Activated naive CD4-positive, alpha-beta T cell treated with anti-CD3 and anti-CD28 coated beads for 36 hours (primary cell): ENCODE measurements around the gene REXO2. TPM values are rescaled to one million over a fixed set of nuclear protein-coding genes. Genes with fewer than 3 reads are reported as not detected.

Experiments
- CTCF ChIA-PET: fragments of 350-600 bp; sonication (Branson Sonifier 250); formaldehyde crosslinking; loops from one replicate; lab custom pipeline; 2021; ENCODE audit warnings: antibody characterized with exemption; lab: Charles Lee
- DNase-seq: peaks from one replicate; pipeline ENCODE4 v3.0.0-alpha.2; 2020
- H3K27ac Mint-ChIP-seq: one replicate; pipeline ENCODE4 v1.8.0; 2021; ENCODE audit warnings: mild to moderate bottlenecking, mixed read lengths
- H3K27me3 Mint-ChIP-seq: one replicate; pipeline ENCODE4 v1.8.0; 2021; ENCODE audit warnings: low read depth, mixed read lengths
- H3K36me3 Mint-ChIP-seq: one replicate; pipeline ENCODE4 v1.8.0; 2021; ENCODE audit warnings: low read depth, mixed read lengths
- H3K4me1 Mint-ChIP-seq: one replicate; pipeline ENCODE4 v1.8.0; 2021; ENCODE audit warnings: low read depth, mixed read lengths
- H3K4me3 Mint-ChIP-seq: one replicate; pipeline ENCODE4 v1.8.0; 2021; ENCODE audit warnings: mild to moderate bottlenecking, moderate library complexity, mixed read lengths
- H3K9me3 Mint-ChIP-seq: one replicate; pipeline ENCODE4 v1.8.0; 2021; ENCODE audit warnings: mixed read lengths
- intact Hi-C: fragments of 100-400 bp; cut with micrococcal nuclease; formaldehyde crosslinking; loops from one replicate; pipeline ENCODE4 v1.15.1; 2023
- total RNA-seq, 2 experiments: library from RNA; stranded (reverse); gene quantifications; one replicate each; pipeline ENCODE4 v1.2.3, GENCODE V29; 2021

REXO2 gene
- total RNA-seq, 2 experiments from 2014 or later = 51.1 to 51.4 TPM

DNA sequence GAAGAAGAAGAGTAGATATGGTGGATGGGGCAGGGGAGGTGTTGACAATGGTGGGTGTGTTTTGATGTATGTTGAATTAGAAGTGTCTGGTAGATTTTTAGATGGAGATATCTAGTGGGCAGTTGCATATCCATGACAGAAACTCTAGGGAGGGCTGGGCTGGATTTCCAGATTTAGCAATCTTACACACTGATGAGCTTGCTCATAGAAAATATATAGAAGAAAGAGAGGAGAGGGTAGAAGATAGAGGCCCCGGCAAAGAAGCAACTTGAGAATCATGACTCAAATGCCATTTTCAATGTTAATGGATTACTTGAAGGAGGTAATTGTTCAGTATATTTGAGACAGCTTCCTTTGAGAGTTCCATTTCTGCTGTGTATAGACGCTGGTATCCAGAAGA is 8.2 kb downstream of the REXO2 start:
- DNase-seq = no peak
- H3K9me3 Mint-ChIP-seq = no peaks in the 10 kb centered on the region
- H3K27ac Mint-ChIP-seq = no peak overlapping the region
- H3K4me3 Mint-ChIP-seq = no peak overlapping the region
- H3K36me3 Mint-ChIP-seq = peaks cover 30% of the 10 kb centered on the region
- intact Hi-C loops = loop anchor here (10.0 kb wide), 2 partner anchors 57 to 393 kb away; partner anchors contain the start of gene ZBTB16
- CTCF ChIA-PET = no interaction called here
- H3K4me1 Mint-ChIP-seq = no peaks in the 10 kb centered on the region
- no peaks in the 10 kb centered on the region for H3K27me3 Mint-ChIP-seq

DNA sequence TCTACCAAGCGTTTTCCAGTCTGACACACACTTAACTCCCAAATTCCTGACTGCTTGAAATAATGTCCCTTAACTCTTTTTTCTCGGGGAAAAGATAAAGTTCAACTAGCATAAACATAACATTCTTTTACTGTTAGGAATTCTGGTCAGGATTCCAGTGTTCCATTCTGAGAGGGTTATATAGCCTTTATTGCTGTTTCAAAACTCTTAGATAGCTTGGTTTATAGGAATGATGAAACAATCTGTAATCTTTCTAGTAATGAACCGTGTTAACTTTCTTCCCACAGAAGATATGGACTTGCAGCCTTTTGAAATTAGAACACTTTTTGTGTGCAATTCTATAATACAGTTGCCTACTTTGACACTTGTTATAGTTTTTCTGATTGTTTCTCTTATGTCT is 8.6 kb downstream of the REXO2 start:
- Mint-ChIP-seq H3K27ac (no peak overlapping the region), H3K36me3 (peaks cover 30% of the 10 kb centered on the region), H3K4me1 (no peaks in the 10 kb centered on the region), H3K27me3 (no peaks in the 10 kb centered on the region), H3K9me3 (no peaks in the 10 kb centered on the region), H3K4me3 (no peak overlapping the region)
- CTCF ChIA-PET = no interaction called here
- intact Hi-C loops = loop anchor here (10.0 kb wide), 2 partner anchors 57 to 393 kb away; partner anchors contain the start of gene ZBTB16
- DNase-seq = no peak

DNA sequence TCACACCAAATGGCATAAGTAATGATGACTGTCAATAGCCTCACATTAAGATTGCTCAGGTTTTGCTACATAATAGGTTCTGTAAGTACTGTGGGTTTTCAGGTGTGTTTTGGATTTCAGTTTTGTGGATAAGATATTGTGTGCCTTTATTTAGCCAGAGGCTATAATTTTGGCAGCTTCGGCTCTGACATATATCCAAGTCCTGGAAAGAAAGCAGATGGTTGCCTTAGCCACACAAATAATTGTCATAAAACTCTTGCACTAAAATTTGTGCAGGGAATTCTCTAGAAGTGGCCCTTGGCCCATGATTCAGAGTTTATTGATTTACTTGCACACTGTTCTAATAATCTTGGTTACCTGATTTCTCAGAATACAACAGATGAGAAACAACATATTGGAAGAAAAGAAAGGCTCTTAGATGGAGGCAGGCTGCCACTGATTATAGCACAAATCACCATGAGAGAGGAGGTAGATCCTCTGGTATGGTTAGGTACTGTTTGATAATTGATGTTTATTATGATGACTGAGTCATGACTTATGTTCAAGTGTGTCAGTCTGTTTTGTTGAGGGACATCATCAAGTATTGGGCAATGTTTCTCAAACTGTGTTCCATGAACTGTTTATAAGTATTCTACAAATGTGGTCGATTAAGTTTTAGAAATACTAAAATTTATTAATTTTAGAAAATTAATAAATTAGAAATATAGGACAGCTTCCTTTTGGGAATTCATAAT is 9.6 kb downstream of the REXO2 start:
- Mint-ChIP-seq H3K27me3 (no peaks in the 10 kb centered on the region), H3K9me3 (no peaks in the 10 kb centered on the region), H3K4me3 (no peak overlapping the region), H3K36me3 (peaks cover 29% of the 10 kb centered on the region), H3K4me1 (no peaks in the 10 kb centered on the region), H3K27ac (no peak overlapping the region)
- intact Hi-C loops = loop anchor here (10.0 kb wide), 2 partner anchors 56 to 394 kb away; partner anchors contain the start of gene ZBTB16
- no peak for DNase-seq
- CTCF ChIA-PET = no interaction called here

DNA sequence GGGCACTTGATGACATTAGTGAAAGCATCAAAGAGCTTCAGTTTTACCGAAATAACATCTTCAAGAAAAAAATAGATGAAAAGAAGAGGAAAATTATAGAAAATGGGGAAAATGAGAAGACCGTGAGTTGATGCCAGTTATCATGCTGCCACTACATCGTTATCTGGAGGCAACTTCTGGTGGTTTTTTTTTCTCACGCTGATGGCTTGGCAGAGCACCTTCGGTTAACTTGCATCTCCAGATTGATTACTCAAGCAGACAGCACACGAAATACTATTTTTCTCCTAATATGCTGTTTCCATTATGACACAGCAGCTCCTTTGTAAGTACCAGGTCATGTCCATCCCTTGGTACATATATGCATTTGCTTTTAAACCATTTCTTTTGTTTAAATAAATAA is 10.6 kb downstream of the REXO2 start:
- CTCF ChIA-PET = no interaction called here
- H3K4me1 Mint-ChIP-seq = no peaks in the 10 kb centered on the region
- no peaks in the 10 kb centered on the region for H3K27me3 Mint-ChIP-seq
- H3K4me3 Mint-ChIP-seq = no peak overlapping the region
- no peak overlapping the region for H3K27ac Mint-ChIP-seq
- peaks cover 22% of the 10 kb centered on the region for H3K36me3 Mint-ChIP-seq
- DNase-seq = no peak
- intact Hi-C loops = loop anchor here (10.0 kb wide), 2 partner anchors 55 to 395 kb away; partner anchors contain the start of gene ZBTB16
- H3K9me3 Mint-ChIP-seq = no peaks in the 10 kb centered on the region

DNA sequence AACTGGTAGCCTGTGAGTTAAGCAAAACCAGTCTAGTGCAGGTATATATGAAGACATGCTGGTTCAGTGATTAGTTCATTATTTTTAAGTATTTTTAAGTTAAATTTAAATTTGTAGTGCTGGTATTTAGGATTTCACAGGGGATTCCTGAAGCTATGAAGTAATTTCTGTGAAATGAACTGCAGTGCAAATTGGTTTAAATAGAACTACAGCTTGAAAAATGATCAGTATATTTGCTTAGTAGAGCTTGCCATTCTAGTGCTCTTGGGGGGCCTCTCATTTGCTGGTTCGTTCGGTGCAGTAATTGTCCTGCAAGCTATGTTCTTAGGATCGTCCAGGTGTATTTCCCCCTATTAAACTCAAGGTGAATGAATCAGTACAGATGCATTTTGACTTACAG is 13.1 kb downstream of the REXO2 start:
- Mint-ChIP-seq H3K4me1 (peaks cover 2% of the 10 kb centered on the region), H3K4me3 (no peak overlapping the region), H3K9me3 (no peaks in the 10 kb centered on the region), H3K27ac (no peak overlapping the region), H3K36me3 (peaks cover 12% of the 10 kb centered on the region), H3K27me3 (no peaks in the 10 kb centered on the region)
- CTCF ChIA-PET = no interaction called here
- no peak for DNase-seq
- intact Hi-C loops = no loop called here

DNA sequence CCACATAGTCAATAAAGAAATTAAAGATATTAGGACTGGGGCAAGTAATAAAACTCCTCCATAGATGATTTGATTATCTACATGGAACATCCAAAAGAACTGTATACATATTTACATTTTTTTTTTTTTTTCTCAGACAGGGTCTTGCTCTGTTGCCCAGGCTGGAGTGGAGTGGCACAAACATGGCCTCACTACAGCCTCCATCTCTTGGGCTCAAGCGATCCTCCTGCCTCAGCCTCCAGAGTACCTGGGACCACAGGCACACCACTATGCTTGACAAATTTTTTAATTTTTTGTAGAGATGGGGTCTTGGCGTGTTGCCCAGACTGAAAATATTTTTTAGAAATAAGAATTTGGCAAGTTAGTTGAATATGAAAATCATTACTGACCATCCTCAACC is 24.7 kb downstream of the REXO2 start:
- no peaks in the 10 kb centered on the region for H3K27me3 Mint-ChIP-seq
- no peak overlapping the region for H3K4me3 Mint-ChIP-seq
- CTCF ChIA-PET = no interaction called here
- no peaks in the 10 kb centered on the region for H3K4me1 Mint-ChIP-seq
- no peak overlapping the region for H3K27ac Mint-ChIP-seq
- DNase-seq = no peak
- H3K9me3 Mint-ChIP-seq = peaks cover 5% of the 10 kb centered on the region
- intact Hi-C loops = no loop called here
- peaks cover 10% of the 10 kb centered on the region for H3K36me3 Mint-ChIP-seq

DNA sequence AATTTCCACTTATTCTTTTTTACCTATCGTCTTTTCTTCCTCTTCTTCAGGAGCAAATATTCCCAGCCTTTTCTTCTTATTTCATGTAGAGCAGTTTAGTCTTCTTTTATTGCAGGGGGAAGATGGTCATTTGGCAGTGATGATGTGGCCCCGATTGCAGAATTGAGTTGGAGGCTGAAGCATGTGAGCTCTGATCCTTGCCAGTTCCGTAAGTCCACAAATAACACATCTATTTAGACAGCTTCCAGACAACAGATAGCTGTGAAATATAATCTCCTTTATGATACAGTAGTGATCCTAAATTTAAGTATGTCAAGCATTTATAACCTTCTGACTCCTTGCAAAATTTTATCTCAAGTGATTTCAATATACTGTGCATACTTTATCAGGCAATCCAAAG is 27.5 kb downstream of the REXO2 start:
- Mint-ChIP-seq H3K27me3 (no peaks in the 10 kb centered on the region), H3K9me3 (peaks cover 5% of the 10 kb centered on the region), H3K4me1 (no peaks in the 10 kb centered on the region), H3K27ac (no peak overlapping the region), H3K4me3 (no peak overlapping the region), H3K36me3 (peaks cover 4% of the 10 kb centered on the region)
- DNase-seq = no peak
- intact Hi-C loops = no loop called here
- CTCF ChIA-PET = interaction anchor here (1.6 kb wide), 1 partner anchor 126 kb away, joined by 4 read pairs; no protein-coding TSS in a partner anchor

DNA sequence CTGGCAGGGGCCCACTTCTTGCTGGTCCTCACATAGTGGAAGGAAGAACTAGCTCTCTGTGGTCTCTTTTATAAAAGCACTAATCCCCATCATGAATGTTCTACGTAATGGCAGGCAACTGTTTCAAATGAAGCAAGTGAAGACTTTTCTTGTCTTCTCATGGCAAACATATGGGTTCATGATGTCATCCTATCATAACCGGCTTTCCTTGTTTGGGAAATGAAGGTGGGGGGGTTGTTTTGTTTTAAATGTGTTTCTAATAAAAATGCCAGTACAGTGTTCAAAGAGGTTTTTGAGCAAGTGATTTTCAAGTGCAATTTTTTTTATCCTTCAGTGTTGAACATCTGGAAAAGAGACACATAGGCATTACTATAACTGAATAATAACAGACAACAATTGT is 33.4 kb downstream of the REXO2 start:
- intact Hi-C loops = no loop called here
- Mint-ChIP-seq H3K4me1 (no peaks in the 10 kb centered on the region), H3K27me3 (peaks cover 5% of the 10 kb centered on the region), H3K9me3 (no peaks in the 10 kb centered on the region), H3K36me3 (peaks cover 3% of the 10 kb centered on the region), H3K27ac (no peak overlapping the region), H3K4me3 (no peak overlapping the region)
- CTCF ChIA-PET = no interaction called here
- DNase-seq = no peak

DNA sequence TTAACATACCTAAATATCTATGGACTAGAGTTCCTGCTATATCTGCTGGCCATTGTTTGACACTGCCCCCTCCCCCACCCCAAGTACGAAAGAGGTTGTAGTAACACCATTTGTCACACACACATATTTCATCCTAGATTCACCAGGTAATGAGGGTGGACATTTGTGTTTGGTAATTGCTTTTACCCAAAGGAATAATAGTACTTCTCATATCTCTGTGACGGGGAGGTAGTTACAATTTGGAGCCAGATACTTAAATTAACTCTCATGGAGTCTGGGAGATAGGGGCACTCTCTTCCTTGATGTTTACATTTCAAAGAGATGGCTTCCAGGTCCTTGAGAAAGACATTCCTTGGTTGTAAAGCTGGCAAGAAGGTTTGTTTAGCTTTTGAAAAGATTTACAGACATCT is 38.7 kb downstream of the REXO2 start:
- no peak overlapping the region for H3K27ac Mint-ChIP-seq
- H3K4me3 Mint-ChIP-seq = no peak overlapping the region
- intact Hi-C loops = no loop called here
- H3K36me3 Mint-ChIP-seq = no peaks in the 10 kb centered on the region
- no peaks in the 10 kb centered on the region for H3K9me3 Mint-ChIP-seq
- no peaks in the 10 kb centered on the region for H3K4me1 Mint-ChIP-seq
- no peak for DNase-seq
- CTCF ChIA-PET = no interaction called here
- H3K27me3 Mint-ChIP-seq = peaks cover 5% of the 10 kb centered on the region

DNA sequence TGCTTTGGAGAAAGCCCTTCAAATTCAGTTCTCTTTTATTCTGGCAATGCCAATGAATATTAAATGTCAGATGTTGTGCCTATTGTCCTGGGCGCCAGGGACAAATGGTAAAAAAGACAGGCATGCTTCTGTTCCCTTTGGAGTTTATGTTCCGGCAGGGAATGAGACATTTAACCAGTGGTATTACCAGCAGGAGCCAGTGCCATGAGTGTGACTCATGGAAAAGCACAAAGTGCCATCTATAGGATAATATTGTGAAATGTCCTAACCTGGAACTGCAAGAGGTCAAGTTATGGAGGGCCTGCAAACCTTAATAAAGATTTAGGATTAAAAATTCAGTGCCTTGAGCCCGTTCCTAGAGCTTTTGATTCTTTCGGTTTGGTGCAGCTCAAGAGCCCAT is 39.5 kb downstream of the REXO2 start:
- intact Hi-C loops = no loop called here
- H3K4me1 Mint-ChIP-seq = no peaks in the 10 kb centered on the region
- CTCF ChIA-PET = no interaction called here
- no peak overlapping the region for H3K27ac Mint-ChIP-seq
- no peaks in the 10 kb centered on the region for H3K36me3 Mint-ChIP-seq
- H3K9me3 Mint-ChIP-seq = no peaks in the 10 kb centered on the region
- peaks cover 5% of the 10 kb centered on the region for H3K27me3 Mint-ChIP-seq
- DNase-seq = no peak
- no peak overlapping the region for H3K4me3 Mint-ChIP-seq

DNA sequence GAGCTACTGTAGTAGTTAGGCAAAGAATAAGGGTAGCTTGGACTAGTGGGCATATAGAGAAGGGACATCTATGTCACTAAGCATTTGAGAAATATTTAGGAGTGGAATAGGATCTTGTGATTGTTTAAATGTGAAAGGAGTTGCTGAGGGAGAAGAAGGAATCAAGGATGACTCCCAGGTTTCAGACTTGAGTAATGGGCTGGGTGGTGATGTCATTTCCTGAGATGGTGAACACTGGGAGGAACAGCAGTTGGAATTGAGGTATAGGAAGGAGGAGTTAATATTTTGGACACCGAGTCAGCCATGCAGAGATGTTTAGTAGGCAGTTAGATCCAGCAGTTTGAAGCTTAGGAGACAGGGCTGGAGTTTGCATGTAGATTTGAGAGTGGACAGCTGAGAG is 40.1 kb downstream of the REXO2 start:
- Mint-ChIP-seq H3K4me1 (no peaks in the 10 kb centered on the region), H3K27me3 (peaks cover 5% of the 10 kb centered on the region), H3K4me3 (no peak overlapping the region), H3K9me3 (no peaks in the 10 kb centered on the region), H3K27ac (no peak overlapping the region), H3K36me3 (no peaks in the 10 kb centered on the region)
- intact Hi-C loops = no loop called here
- CTCF ChIA-PET = no interaction called here
- DNase-seq = no peak

DNA sequence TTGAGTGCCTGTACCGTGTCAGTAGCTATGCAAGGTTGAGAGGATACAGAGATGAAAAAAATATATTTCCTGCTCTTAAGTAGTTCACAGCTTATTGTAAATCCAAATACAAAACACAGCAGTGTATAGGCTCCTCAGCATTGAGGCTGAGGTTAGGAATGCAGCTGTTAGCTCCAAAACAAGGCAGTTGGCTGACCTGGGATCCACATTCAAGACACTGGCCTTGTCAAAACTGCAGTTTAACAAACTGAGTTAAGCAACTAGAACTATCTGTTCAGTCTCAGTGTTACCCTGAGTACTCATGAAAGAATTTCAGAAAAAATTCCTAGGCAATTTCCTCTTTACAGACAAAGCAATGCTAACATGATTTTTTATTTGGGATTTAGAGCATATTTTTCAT is 42.8 kb downstream of the REXO2 start:
- no peaks in the 10 kb centered on the region for H3K36me3 Mint-ChIP-seq
- DNase-seq = no peak
- no peak overlapping the region for H3K4me3 Mint-ChIP-seq
- no peak overlapping the region for H3K27ac Mint-ChIP-seq
- no peaks in the 10 kb centered on the region for H3K4me1 Mint-ChIP-seq
- intact Hi-C loops = no loop called here
- H3K9me3 Mint-ChIP-seq = no peaks in the 10 kb centered on the region
- CTCF ChIA-PET = no interaction called here
- H3K27me3 Mint-ChIP-seq = peaks cover 2% of the 10 kb centered on the region

DNA sequence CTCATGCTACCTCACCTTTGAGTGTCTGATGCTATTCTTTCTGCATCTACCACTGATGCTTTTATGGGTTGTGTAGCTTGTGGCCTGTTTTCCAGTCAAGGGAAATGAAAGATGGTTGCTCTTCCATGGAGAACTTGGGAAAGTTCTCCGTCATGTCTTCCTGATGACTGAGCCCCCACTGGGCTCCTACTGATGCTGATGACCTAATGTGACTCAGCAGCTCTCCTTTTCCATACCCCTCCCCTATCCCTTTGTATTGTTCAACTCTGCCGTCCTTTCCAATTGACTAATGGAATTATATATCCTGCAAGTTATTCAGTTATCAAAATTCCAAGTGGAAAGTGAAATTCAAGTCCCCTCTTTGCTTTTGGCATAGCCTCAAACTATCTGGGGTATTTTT is 44.7 kb downstream of the REXO2 start:
- no peak for DNase-seq
- peaks cover 2% of the 10 kb centered on the region for H3K27me3 Mint-ChIP-seq
- no peaks in the 10 kb centered on the region for H3K9me3 Mint-ChIP-seq
- no peak overlapping the region for H3K4me3 Mint-ChIP-seq
- H3K27ac Mint-ChIP-seq = no peak overlapping the region
- peaks cover 3% of the 10 kb centered on the region for H3K36me3 Mint-ChIP-seq
- intact Hi-C loops = no loop called here
- no peaks in the 10 kb centered on the region for H3K4me1 Mint-ChIP-seq
- CTCF ChIA-PET = no interaction called here
